Right lobe of liver (tissue), 6 donors: ENCODE data around the gene UNC5CL. TPM values are rescaled to one million over a fixed set of nuclear protein-coding genes. Genes with fewer than 3 reads are reported as not detected.

ENCODE experiments used
- ATAC-seq, 4 donors: fragments of 200-7000 bp; cut with Tn5 transposase; one replicate each; pipeline ENCODE4 v1.9.1; 2020; ENCODE audit warnings: mild to moderate bottlenecking in 4 of 4, moderate library complexity in 4 of 4
- DNase-seq, 3 donors: peaks; one replicate each; pipeline ENCODE4 v3.0.0-alpha.2; 2020
- H3K27ac ChIP-seq, 3 donors: fragments of 200-600 bp; one replicate each; pipeline ENCODE4 v1.8.0; 2022
- H3K27me3 ChIP-seq, 2 donors: fragments of 200-600 bp; one replicate each; pipeline ENCODE4 v1.8.0; 2022
- H3K36me3 ChIP-seq, 4 donors: fragments of 200-600 bp; sonication (generic) in 1 of 4; one replicate each; pipeline versions ENCODE4 v1.5.1 to v1.8.0; 2017 to 2022; ENCODE audit warnings: control low read depth in 1 of 4
- H3K4me1 ChIP-seq, 4 donors: fragments of 200-600 bp; sonication (generic) in 1 of 4; one replicate each; pipeline versions ENCODE4 v1.5.1 to v1.8.0; 2017 to 2022; ENCODE audit warnings: control low read depth in 1 of 4
- H3K4me3 ChIP-seq, 3 donors: fragments of 200-600 bp; one replicate each; pipeline ENCODE4 v1.8.0; 2022
- H3K9me3 ChIP-seq, 4 donors: fragments of 200-600 bp; sonication (generic) in 1 of 4; one replicate each; pipeline versions ENCODE4 v1.5.1 to v1.8.0; 2017 to 2022; ENCODE audit warnings: control low read depth in 1 of 4
- POLR2A ChIP-seq: fragments of 450-650 bp; IDR thresholded peaks from one replicate; pipeline ENCODE4 v1.6.1; 2017; ENCODE audit warnings: antibody characterized with exemption, mild to moderate bottlenecking
- WGBS: methylation state at CpG from one replicate; pipeline ENCODE4 v1.1.6; 2018; ENCODE audit warnings: low coverage, low lambda C conversion rate; ENCODE audit not compliant: insufficient coverage; ENCODE audit errors: missing lambda C conversion rate; 5-methylcytosine and 5-hydroxymethylcytosine counted together
- intact Hi-C, 2 donors: fragments of 100-400 bp; cut with DNase I; formaldehyde crosslinking; loops; one replicate each; pipeline versions ENCODE4 v1.11.2 to v1.14.1; 2022
- total RNA-seq, 6 experiments: library from RNA; depleted of rRNA in 2 of 6; stranded (reverse); fragments of >200 nt in 2 of 6; fragmentation: NEBNext Ultra II Directional in 3 of 6; extraction: Animal tissue kit (Norgen Biotek cat#: 25700) in 3 of 6; gene quantifications; one replicate each; pipeline versions ENCODE4 v1.1.0 to v1.2.4, GENCODE V29; 2016 to 2023
- TF ChIP-seq, protein P1 (sequence below), 4 donors: fragments of 200-600 bp in 3 of 4; fragments of 450-650 bp in 1 of 4; IDR thresholded peaks; one replicate each; pipeline versions ENCODE4 v1.5.1 to v1.8.0; 2016 to 2022; ENCODE audit warnings: antibody characterized with exemption in 4 of 4, mild to moderate bottlenecking in 2 of 4
- donor health status: DM: no; HTN: yes; CAD: no.
- donor health status: DM: no; HTN: no; CAD: no.
- donor health status: DM: no; HTN: no; CAD: no.
- donor health status: DM: no; HTN: yes; CAD: no.
- donor health status: DM: no; HTN: yes; CAD: no.

The UNC5CL gene
- total RNA-seq, 6 experiments from 2014 or later = 5.0 to 35.7 (median 13.5) TPM

DNA sequence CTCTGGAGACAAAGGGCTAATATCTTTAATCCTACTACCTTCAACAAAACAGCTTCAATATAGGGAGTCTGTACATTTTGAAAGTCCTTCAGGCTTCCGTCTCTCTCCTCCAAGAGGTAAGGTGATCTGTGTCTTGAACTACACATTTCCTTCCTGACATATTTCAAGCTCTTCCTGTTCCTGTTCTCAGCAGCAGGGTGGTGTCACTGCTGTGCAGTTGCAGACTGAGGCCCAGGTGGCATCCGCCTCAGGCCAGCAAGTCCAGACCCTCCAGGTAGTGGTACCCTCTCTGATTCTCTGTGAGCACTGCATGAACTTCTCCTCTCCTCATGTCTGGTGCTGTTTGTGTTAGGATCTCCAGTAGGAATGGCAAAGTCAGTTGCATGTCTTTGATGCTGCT, 41.6 kb upstream of the UNC5CL start:
- Histone ChIP-seq H3K4me1 (peaks cover 0 to 19% (median 1%) of the 10 kb centered on the region in 4 donors), H3K27ac (no peak overlapping the region), H3K27me3 (no peaks in the 10 kb centered on the region), H3K4me3 (no peak overlapping the region), H3K9me3 (no peaks in the 10 kb centered on the region), H3K36me3 (peaks cover 6 to 35% (median 17%) of the 10 kb centered on the region in 4 donors)
- no peak for DNase-seq
- intact Hi-C loops = no loop called here
- peak in 2 of 4 donors; percentile 20 to 36 for ATAC-seq
- TF ChIP-seq POLR2A = no peak
- TF ChIP-seq, protein P1, sequence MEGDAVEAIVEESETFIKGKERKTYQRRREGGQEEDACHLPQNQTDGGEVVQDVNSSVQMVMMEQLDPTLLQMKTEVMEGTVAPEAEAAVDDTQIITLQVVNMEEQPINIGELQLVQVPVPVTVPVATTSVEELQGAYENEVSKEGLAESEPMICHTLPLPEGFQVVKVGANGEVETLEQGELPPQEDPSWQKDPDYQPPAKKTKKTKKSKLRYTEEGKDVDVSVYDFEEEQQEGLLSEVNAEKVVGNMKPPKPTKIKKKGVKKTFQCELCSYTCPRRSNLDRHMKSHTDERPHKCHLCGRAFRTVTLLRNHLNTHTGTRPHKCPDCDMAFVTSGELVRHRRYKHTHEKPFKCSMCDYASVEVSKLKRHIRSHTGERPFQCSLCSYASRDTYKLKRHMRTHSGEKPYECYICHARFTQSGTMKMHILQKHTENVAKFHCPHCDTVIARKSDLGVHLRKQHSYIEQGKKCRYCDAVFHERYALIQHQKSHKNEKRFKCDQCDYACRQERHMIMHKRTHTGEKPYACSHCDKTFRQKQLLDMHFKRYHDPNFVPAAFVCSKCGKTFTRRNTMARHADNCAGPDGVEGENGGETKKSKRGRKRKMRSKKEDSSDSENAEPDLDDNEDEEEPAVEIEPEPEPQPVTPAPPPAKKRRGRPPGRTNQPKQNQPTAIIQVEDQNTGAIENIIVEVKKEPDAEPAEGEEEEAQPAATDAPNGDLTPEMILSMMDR (IDR thresholded peaks at IDR 0.05) = no peak
- 75% methylated on average over 2 of the region's 2 CpGs for WGBS

DNA sequence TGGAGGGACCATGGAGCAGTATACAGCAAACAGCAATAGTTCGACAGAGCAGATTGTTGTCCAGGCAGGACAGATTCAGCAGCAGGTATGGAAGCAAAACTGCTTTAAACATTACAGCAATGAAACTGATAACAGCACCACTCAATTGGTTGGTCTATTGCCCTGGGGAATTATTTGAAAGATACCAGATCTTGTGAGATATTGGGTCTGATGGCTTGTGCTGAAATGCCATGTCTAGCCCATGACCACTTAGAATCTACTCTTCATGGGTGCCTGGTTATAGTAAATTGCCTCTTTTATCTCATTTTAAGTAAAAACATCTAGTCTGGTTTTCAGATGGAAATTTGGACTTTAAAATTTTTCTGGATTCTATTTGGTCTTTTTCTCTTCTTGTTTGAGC, 40.1 kb upstream of the UNC5CL start:
- TF ChIP-seq POLR2A = no peak
- TF ChIP-seq, protein P1 (IDR thresholded peaks at IDR 0.05) = no peak
- H3K4me3 ChIP-seq = no peak overlapping the region
- no peaks in the 10 kb centered on the region for H3K9me3 ChIP-seq
- ATAC-seq (no peak), DNase-seq (no peak)
- peaks cover 1 to 24% (median 10%) of the 10 kb centered on the region in 4 donors for H3K36me3 ChIP-seq
- no peaks in the 10 kb centered on the region for H3K27me3 ChIP-seq
- WGBS = 100% methylated on average over 1 of the region's 1 CpG
- no peak overlapping the region for H3K27ac ChIP-seq
- intact Hi-C loops = no loop called here
- peaks cover 0 to 33% (median 8%) of the 10 kb centered on the region in 4 donors for H3K4me1 ChIP-seq

- no peaks in the 10 kb centered on the region for H3K27me3 ChIP-seq
- intact Hi-C loops = no loop called here
- TF ChIP-seq POLR2A = no peak
- TF ChIP-seq, protein P1 (IDR thresholded peaks at IDR 0.05) = no peak
- H3K9me3 ChIP-seq = no peaks in the 10 kb centered on the region
- 76% methylated on average over 3 of the region's 3 CpGs for WGBS
- ATAC-seq = no peak
- H3K27ac ChIP-seq = no peak overlapping the region
- H3K4me1 ChIP-seq = peaks cover 0 to 34% (median 9%) of the 10 kb centered on the region in 4 donors
- H3K36me3 ChIP-seq = peaks cover 0 to 22% (median 6%) of the 10 kb centered on the region in 4 donors
- no peak for DNase-seq
- no peak overlapping the region for H3K4me3 ChIP-seq
Observed at GRCh38 chr6:41078101-41078500, 39.1 kb upstream of the UNC5CL start.

DNA sequence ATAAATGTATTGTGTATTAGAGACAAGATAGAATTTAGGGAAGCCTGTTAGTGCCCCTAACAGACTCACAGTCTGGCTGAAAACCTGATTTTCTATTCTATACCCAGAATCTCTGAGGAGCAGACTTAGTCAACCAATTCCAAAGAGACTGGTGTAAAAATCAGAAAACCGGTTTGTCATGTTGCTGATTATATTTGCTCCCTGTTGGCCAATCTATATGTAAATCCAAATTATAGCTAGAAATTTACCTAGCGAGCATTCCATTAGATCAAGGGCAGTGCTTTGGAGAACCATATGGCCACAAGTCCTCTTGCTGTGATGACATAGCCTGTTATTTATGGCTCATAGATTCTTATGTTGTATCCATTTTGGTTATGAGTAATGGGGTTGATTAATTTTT, 38.5 kb upstream of the UNC5CL start:
- Histone ChIP-seq H3K27ac (no peak overlapping the region), H3K27me3 (no peaks in the 10 kb centered on the region), H3K4me3 (no peak overlapping the region), H3K9me3 (no peaks in the 10 kb centered on the region), H3K36me3 (peaks cover 0 to 22% (median 5%) of the 10 kb centered on the region in 4 donors), H3K4me1 (peaks cover 0 to 34% (median 9%) of the 10 kb centered on the region in 4 donors)
- WGBS = 93% methylated on average over 2 of the region's 2 CpGs
- TF ChIP-seq, protein P1 (IDR thresholded peaks at IDR 0.05) = no peak
- no peak for TF ChIP-seq POLR2A
- DNase-seq = no peak
- intact Hi-C loops = no loop called here
- ATAC-seq = no peak
